HT-29 (cell line): ENCODE measurements around the gene CANT1. TPM values are rescaled to one million over a fixed set of nuclear protein-coding genes. Genes with fewer than 3 reads are reported as not detected.

Experiments
- DNase-seq: peaks from one replicate; pipeline ENCODE4 v3.0.0-alpha.2; 2015; ENCODE audit warnings: low spot score
- total RNA-seq: library from RNA; depleted of rRNA; stranded (reverse); fragments of >200 nt; shearing (Covaris generic); gene quantifications from 2 replicates; pipeline ENCODE4 v1.2.3, GENCODE V29; 2014

Gene CANT1
- total RNA-seq, 1 experiment from 2014 or later, result 89.2 TPM

DNA sequence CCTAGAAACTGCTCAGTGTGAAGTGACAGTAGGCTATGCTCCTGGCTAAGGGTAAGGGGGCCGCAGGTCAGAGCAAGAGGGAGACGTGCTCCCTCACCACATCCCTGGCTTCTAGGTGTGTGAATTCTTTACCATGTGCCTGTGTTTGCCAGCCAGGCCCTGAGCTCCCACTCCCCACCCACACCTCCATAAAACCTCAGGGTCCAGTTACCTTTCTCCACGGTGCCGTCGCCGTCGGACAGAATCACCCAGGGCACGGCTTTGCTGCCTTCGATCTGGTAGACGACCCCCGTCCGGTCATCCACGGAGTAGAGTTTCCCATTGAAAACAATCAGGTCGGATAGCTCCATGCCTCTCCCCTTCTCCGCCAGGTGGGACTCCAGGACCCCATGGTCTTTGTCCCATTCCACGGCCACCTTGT, 12.8 kb downstream of the CANT1 start:
- no peak for DNase-seq

DNA sequence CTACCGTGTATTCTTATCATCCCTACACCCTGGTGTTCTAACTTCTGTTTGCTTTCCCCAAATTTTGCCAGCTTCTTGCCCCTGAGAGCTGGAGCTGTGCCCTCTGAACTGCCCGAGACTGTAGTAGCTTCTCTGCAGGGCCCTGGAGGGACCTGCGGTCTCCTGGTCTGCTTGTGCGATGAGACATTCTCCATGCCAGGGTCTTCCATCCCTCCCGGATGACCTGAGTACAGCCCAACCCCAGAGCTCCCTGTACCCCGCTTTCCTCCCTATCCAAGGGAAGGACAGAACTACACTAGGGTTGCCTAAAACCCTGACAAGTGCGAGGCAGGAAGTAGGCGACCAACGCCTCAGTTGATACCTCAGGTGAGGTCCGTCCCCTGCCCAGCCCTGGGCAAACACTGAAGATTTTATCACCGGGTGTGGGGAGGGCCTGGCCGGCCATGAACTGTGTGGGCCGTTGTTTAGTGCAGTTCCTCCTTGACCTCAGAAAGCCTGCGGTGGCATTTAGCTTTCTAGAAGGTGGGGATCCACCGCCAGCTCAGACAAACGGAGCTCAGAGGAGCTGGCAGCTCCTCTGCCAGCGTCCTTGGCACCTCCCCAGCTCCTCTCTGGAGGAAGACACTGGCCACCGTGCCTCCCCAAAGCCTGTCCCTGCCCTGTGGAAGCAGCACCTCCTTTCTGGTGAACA, 13.7 kb downstream of the CANT1 start:
- peak; percentile 96 for DNase-seq

DNA sequence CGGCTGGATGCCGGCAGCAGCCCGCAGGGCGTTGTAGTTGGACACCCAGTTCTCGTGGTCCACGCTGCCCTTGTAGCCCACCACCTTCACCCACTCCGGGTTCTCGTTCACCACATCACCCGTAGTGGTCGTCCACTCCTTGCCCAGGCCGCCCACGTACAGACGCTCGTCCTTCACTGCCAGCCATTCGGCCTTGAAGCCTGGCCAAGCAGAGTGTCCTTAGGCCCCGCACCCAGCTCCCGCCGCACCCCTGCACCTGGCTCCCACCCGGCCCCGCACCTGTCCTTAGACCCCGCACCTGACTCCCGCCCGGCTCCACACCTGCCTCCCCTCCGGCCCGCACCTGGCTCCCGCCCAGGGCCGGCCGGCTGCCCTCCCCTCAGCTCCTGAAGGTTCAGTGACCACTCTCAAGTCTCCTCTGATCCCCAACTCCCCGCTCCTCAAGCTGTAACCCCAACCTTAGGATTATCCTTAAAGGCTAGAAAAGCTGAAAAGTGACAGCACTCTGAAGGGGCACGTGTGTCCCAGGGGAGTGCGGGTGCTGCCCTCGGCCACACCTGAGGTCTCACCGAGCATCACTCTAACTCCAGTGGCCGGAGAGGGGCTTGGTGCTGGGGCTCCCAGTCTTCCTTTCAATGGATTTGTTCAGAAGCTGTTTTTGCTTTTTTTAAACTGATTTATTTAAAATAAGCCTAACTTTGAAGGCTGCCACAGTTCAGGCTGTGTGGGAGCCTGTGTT, 14.4 kb downstream of the CANT1 start:
- no peak for DNase-seq

GRCh38 chr17:78993981-78994671, 15.4 kb downstream of the CANT1 start:
- no peak for DNase-seq

DNA sequence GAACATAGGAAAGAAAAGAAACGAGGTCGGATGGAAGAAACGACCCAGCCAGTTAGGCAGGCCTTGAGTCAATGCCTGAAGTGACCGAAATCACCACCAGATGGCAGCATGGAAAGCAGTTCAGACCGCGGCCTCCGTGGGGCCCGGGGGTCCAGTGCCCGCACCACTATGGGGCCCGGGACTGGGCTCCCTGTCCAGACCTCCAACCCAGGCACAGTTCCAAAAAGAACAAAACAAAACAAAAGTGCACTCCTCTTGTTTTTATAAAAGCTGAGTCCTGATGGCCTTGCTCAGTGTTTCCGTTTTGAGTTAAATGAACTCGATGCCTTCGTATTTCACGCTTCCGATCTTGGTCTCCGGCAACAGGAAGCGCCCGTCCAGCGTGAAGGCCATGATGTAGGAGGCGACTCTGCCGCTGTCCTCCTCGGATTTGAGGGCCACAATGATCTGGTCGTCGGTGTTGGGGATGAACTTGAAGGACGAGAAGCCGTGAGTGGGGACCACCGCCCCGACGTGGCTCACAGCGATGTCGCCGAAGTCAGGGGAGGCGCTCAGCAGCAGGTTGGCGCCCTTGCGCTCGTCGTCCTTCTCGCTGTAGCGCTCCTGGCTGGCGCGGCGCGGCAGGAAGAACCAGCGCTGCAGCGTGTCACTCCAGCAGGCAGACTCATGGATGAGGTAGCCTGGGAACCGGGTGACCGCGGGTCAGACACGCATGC, 16.2 kb downstream of the CANT1 start:
- DNase-seq, result peak; percentile 77

GRCh38 chr17:78992542-78993212, 16.9 kb downstream of the CANT1 start:
- DNase-seq, result no peak

DNA sequence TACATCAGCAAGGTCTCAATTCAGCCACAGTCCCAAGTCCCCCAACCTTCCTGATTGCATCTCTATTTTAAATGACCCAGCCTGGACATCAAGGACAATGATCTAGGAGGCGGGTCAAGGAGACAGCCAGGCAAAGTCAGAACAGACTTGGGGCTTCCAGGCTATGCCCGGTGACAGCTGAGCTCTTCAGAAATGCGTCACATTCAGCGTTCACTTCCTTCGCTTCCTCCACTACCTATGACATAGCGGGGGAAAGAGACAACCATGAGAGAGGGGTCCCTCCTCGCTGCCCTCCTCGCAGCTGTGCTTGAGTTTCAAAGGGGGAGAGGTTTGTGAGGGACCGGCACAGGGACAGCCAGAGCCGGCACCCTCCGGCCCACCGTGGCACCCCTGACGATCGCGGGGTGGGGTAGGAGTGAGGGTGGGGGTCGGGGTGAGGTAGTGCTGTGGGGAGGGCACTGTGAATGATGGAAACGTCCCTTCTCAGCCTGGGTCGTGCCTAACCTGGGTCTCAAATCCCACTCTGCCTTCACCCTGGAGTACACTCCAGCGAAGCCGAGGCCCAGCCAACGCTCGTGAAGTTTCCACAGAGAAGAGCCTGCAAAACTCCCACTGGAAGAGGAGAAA, 17.5 kb downstream of the CANT1 start:
- no peak for DNase-seq

DNA sequence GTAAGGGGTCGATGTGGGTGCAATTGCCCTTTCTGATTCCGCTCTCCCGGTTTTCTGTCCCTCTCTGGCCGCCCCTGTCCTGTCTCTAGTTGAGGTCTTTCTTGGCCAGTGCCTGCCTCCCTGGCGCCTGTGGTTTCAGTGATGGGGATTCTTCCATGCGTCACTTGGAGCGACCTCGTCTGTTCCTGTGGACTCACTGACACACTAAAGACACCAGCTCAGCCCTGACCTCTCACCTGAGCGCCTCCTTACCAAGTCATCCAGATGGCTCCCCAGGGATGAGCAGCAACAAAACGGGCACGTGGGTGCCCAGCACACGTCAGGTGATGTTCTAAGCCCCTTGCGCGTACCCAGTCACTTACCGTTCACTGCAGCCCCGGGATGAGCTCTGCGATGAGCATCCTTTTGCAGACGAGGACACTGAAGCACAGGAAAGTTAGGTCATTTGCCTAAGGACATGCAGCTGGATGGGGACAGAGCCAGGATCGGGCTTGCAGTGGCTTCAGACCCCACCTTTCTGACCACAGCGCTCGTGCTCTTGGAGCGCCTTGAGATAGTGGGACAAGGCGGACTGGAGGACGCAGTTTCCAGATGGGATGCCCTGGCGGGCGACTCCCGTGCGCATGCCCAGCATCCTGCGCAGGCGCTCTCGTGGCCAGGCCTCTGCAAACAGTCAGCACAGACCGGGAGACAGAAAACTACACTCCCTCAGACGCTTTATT, 18.4 kb downstream of the CANT1 start:
- DNase-seq, result no peak

DNA sequence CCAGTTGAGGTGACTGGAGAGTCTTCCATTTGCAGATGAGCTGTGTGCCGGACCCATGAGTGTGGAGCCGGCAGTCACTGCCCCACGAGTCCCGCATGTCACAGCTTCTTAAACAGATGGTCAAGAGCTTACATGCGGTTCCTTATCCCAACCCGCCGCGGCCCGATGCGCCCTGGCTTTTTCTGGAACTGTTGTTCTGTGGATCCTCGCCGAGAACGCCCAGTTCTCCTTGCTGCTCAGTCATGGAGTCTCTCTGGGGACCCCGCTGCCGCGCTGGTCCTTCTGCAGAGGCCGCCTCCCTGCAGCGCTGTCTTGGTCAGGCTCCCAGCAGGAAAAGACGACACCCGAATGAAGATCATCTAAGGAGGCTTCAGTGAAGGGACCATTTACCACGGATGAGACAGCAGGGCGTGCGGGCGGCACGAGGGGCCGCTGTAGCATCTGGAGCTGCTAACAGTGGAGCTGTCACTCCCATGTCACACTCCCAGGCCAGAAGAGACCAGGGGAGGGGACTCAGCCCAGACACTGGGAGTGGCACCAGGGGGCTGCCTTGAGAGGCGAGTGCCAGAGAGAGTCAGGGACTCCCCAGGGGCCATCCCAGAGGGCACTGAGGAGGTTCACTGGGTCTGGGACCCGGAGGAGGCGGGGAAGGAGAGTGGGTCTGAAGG, 19.1 kb downstream of the CANT1 start:
- DNase-seq, result no peak

GRCh38 chr17:78988152-78988551, 21.4 kb downstream of the CANT1 start:
- no peak for DNase-seq

DNA sequence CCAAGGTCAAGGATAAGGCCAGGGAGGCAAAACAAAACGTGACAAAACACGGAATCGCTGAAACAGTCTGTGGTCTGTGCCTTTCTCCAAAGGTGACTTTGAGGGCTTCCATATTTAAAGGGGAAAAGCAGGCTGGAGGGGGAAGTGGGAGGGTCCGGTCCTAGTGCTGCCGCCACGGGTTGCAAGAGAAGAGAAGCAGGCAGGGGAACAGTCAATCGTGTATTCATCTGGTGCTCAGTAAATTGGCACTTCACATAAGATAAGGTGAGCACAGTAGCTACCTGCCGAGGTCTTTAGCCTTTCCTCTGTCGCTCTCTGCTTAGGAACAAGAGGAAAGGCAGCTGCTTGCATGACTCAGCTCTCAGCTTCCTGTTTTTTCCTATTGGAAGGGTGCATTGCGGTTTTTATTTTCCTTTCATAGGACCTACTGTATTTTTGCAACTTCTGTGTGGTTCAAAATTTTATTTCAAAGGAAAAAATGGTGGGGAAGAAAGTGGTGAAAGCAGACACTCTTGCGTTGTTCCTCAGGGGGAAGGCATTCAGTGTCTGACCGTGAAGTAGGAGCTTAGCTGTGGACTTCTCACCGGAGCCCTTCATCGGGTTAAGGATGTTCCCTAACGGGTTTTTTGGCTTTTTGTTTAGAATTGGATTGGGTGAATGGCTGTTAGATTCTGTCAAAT, 22.8 kb downstream of the CANT1 start:
- DNase-seq, result peak; percentile 72

DNA sequence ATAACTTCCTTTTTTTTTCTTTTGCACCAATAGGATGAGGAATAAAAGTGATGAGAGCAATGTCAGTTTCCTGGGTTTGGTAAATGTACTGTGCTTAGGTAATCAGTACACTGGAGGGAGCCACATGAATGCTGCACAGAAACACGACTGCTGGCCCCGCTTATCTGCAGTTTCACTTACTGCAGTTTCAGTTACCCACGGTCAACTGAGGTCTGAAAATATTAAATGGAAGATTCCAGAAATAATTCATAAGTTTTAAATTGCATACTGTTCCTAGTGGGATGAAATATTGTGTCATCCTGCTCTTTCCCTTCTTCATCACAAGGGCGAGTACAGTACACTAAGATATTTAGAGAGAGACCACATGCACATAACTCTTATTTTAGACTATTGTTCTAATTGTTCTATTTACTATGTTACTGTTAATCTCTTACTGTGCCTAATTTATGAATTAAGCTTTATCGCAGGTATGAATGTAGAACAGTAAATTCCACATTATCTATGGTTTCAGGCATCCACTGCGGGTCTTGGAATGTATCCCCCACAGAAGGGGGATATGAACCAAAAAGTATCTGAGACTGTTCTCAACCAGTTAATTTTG, 23.4 kb downstream of the CANT1 start:
- DNase-seq, result peak; percentile 60

DNA sequence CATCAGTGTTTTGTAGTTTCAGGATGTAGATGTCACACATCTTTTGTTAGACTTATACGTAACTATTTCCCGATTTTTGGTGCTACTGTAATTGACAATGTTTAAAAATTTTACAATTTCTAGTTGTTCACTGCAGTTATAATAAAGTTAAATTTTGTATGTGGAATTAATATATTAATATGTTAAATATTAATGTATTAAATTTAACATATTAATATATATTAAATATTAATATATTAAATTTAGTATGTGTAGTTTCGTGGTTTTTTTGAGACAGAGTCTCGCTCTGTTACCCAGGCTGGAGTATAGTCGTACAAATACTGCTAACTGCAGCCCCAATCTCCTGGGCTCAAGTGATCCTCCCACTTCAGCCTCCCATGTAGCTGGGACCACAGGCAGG, 24.2 kb downstream of the CANT1 start:
- DNase-seq, result no peak

GRCh38 chr17:78981010-78981888, 28.3 kb downstream of the CANT1 start:
- DNase-seq, result no peak

GRCh38 chr17:78980624-78980972, 29.0 kb downstream of the CANT1 start:
- DNase-seq, result no peak

DNA sequence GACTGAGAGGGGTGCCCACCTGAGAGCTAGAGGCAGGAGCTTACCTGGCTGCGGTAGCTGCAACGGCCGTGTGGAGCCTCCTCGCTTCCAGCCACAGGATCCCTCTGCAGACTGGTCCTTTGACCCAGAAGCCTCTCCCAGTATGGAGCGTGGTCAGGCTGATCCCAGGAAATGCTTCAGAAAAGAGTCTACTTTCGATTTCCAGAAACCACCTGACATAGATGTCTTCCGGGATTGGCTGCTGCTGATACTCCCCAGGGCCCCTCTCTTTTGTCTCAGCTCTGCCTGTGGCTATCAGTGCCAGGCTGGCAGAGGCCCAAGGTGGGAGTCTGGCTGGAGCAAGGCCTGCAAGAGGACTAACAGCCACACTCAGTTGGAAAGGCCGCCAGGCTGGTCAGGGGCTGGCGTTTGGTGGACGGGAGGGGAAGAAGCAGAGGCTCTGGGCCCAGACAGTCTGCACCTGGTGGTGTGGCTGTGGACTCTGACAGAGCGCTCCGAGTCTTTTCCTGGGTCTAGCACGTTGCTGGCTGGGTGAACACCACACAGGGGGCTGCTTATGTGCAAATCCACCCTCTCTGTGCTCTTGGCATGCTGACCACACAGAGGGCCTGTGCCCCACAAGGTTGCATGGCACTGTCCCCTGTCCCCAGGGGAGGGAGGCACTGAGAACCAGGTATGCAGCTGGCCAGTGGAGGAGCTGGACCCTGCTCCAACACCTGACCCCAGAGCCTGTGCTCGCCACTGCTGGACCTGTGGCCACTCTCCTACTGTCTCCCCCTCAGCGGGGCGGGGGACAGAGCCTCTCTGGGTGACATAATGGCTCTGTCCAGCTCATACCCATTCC, 29.6 kb downstream of the CANT1 start, which contains the start of gene LGALS3BP:
TSS of gene LGALS3BP (minus strand) at position 144 of the 844 bp plus-strand sequence. CDS start 2,732 bp downstream, outside the sequence.
- DNase-seq, result peak; percentile 90
